ENCODE measurements around the gene SPAG16.
"Not testable (repeated sequence)": the region's sequence is repeated elsewhere in the genome, so short reads cannot be mapped to it uniquely, and the experiment has no call there.

The SPAG16 gene

DNA sequence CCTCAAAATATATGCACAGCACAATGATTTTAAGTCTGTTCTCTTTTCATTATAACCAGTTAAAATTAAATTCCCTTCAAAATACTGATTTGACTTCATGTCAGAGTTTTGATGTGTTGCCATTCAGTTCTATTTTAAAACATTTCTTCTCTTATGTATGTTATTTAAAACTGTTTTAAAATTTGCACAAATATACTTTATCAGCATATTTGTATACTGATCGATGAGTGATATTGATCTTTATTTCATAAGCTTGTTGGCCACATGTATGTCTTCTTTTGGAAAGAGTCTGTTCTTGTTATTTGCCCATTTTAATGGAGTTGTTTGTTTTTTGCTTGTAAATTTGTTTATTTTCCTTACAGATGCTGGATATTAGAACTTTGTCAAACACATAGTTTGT, 630.2 kb downstream of the SPAG16 start:
- H3K27me3 Mint-ChIP-seq = no peaks in the 10 kb centered on the region
- H3K4me3 Mint-ChIP-seq = no peak overlapping the region
- H3K27ac Mint-ChIP-seq = no peak overlapping the region
- no peaks in the 10 kb centered on the region for H3K36me3 Mint-ChIP-seq
- no peaks in the 10 kb centered on the region for H3K4me1 Mint-ChIP-seq (ENCODE audit: low read depth)
- peaks cover 18% of the 10 kb centered on the region for H3K9me3 Mint-ChIP-seq (ENCODE audit: low read depth)

- H3K27me3 Mint-ChIP-seq = no peaks in the 10 kb centered on the region
- H3K4me3 Mint-ChIP-seq = no peak overlapping the region
- H3K4me1 Mint-ChIP-seq (ENCODE audit: low read depth) = no peaks in the 10 kb centered on the region
- H3K27ac Mint-ChIP-seq = no peak overlapping the region
- H3K36me3 Mint-ChIP-seq = no peaks in the 10 kb centered on the region
- H3K9me3 Mint-ChIP-seq (ENCODE audit: low read depth) = peaks cover 40% of the 10 kb centered on the region
Measured at GRCh38 chr2:213920014-213920413, 635.8 kb downstream of the SPAG16 start.

DNA sequence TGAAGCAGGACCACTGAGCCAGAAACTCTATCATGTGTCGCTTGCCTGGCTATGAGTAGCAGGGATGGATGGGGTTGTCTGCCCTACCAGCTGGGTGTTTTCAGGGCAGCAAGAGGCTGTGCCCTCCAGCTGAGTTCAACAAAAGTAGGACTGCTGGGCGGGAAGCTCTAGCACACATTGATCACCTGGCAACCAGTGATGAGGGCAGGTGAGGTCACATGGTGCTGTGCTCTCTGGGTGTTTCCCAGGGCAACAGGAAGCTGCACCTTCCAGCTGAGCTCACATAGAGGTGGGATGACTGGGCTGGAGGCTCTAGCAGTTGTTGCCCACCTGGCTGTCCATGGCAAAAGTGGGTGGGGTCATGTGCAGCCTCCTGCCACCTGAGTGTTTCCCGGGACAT, 639.3 kb downstream of the SPAG16 start:
- no peaks in the 10 kb centered on the region for H3K4me1 Mint-ChIP-seq (ENCODE audit: low read depth)
- no peak overlapping the region for H3K27ac Mint-ChIP-seq
- H3K36me3 Mint-ChIP-seq = no peaks in the 10 kb centered on the region
- peaks cover 32% of the 10 kb centered on the region for H3K9me3 Mint-ChIP-seq (ENCODE audit: low read depth)
- H3K4me3 Mint-ChIP-seq = no peak overlapping the region
- peaks cover 4% of the 10 kb centered on the region for H3K27me3 Mint-ChIP-seq

DNA sequence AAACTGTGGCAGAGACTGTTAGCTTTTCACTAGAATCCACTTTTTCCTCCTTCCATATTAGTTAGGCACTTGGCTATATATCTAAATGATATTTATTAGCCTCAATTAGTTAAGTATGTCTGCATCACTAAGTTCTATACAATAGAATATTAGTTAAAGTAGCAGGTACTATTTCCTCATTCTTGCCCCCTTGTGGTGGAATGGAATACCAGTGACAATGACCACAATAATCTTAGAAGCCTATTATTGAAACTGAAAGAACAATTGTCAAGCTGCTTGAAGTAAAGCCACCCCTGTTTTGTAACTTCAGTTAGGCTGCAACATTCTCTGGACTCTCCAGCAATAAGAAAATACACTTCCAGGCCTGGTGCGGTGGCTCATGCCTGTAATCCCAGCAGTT, 650.3 kb downstream of the SPAG16 start:
- no peak overlapping the region for H3K27ac Mint-ChIP-seq
- H3K36me3 Mint-ChIP-seq = no peaks in the 10 kb centered on the region
- H3K4me1 Mint-ChIP-seq (ENCODE audit: low read depth) = no peaks in the 10 kb centered on the region
- H3K4me3 Mint-ChIP-seq = no peak overlapping the region
- no peaks in the 10 kb centered on the region for H3K9me3 Mint-ChIP-seq (ENCODE audit: low read depth)
- H3K27me3 Mint-ChIP-seq = peaks cover 2% of the 10 kb centered on the region

DNA sequence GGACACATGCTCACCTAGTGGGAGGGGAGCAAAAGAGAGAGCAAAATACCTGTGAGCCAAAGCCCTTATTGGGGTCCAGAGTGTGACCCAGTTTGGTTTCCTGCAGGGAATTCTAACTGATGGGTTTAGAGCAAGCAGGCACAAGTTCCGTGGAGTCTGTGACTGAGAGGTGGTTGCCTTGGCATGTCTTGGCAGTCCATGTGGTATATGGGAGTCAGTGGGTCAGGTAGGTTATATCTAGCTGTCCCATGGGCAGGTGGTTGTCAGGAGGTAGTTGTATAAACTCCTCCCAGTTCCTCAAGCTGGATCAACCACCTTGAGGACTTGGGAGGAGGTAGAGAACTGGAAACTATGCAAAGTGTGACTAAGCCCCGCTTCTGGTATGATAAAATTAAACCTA, 673.8 kb downstream of the SPAG16 start:
- H3K36me3 Mint-ChIP-seq = no peaks in the 10 kb centered on the region
- H3K9me3 Mint-ChIP-seq (ENCODE audit: low read depth) = no peaks in the 10 kb centered on the region
- H3K27me3 Mint-ChIP-seq = peaks cover 4% of the 10 kb centered on the region
- no peak overlapping the region for H3K4me3 Mint-ChIP-seq
- H3K4me1 Mint-ChIP-seq (ENCODE audit: low read depth) = no peaks in the 10 kb centered on the region
- no peak overlapping the region for H3K27ac Mint-ChIP-seq

DNA sequence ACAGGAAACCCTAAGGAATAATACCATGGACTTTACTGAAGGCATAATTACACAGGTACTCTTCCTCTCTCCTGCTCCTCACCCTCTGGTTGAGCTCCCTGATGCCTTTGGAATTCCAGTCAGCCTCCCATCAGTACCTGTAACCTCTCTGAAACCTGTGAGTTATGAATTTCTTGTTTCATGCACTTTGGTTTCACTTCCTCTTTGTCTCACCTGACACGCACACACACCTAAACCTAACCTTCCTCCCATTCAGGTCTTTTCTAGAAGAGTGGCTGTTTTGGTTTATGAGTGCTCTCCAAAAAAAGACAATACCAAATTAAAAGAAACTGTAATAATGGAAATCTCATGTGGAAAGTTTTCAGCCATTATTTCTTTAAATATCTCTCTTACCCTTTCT, 675.3 kb downstream of the SPAG16 start:
- Mint-ChIP-seq H3K27me3 (peaks cover 4% of the 10 kb centered on the region), H3K27ac (no peak overlapping the region), H3K4me1 (ENCODE audit: low read depth) (no peaks in the 10 kb centered on the region), H3K4me3 (no peak overlapping the region), H3K9me3 (ENCODE audit: low read depth) (no peaks in the 10 kb centered on the region), H3K36me3 (no peaks in the 10 kb centered on the region)

DNA sequence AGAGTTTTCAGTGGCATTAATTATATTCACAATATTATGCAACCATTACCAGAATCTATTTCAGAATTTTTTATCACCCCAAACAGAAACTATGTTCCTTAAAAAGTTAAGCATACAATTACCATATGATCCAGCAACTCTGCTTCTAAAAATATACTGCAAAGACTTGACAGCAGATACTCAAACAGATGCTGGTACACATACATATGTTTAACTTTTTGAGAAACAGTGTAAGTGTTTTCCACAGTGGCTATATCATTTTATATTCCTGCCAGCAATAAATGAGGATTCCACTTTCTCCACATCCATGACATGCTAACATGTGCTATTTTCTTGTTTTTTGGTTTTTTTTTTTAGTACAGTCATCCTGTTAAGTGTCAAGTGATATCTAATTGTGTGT, 687.3 kb downstream of the SPAG16 start:
- Mint-ChIP-seq H3K4me3 (no peak overlapping the region), H3K27me3 (peaks cover 2% of the 10 kb centered on the region), H3K27ac (no peak overlapping the region), H3K4me1 (ENCODE audit: low read depth) (no peaks in the 10 kb centered on the region), H3K36me3 (no peaks in the 10 kb centered on the region), H3K9me3 (ENCODE audit: low read depth) (no peaks in the 10 kb centered on the region)

GRCh38 chr2:213980883-213981282, 696.6 kb downstream of the SPAG16 start:
- Mint-ChIP-seq H3K4me3 (no peak overlapping the region), H3K9me3 (ENCODE audit: low read depth) (no peaks in the 10 kb centered on the region), H3K27me3 (peaks cover 2% of the 10 kb centered on the region), H3K4me1 (ENCODE audit: low read depth) (no peaks in the 10 kb centered on the region), H3K27ac (no peak overlapping the region), H3K36me3 (no peaks in the 10 kb centered on the region)

DNA sequence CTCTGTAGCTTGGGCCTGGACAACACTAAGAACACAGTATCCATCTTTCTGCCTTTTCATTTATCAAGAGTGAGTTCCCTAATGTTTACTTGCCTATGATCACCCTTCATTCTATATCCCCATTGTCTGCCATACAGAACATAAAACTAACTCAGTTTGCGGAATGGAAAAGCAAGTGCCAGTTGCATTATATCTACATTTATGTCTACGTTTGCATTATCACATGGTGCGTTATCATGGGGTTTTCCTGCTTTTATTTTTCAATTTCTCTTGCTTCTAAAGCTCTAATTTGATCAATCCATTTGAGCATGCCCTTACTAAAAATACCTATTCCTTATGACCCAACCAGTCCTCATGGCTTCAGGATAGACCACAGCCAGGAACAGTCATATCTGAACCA, 704.9 kb downstream of the SPAG16 start:
- no peaks in the 10 kb centered on the region for H3K9me3 Mint-ChIP-seq (ENCODE audit: low read depth)
- no peak overlapping the region for H3K4me3 Mint-ChIP-seq
- no peaks in the 10 kb centered on the region for H3K36me3 Mint-ChIP-seq
- H3K4me1 Mint-ChIP-seq (ENCODE audit: low read depth) = no peaks in the 10 kb centered on the region
- H3K27me3 Mint-ChIP-seq = peaks cover 2% of the 10 kb centered on the region
- no peak overlapping the region for H3K27ac Mint-ChIP-seq

GRCh38 chr2:213991453-213992108, 707.3 kb downstream of the SPAG16 start:
- H3K27ac Mint-ChIP-seq = no peak overlapping the region
- no peaks in the 10 kb centered on the region for H3K36me3 Mint-ChIP-seq
- no peaks in the 10 kb centered on the region for H3K27me3 Mint-ChIP-seq
- H3K4me1 Mint-ChIP-seq (ENCODE audit: low read depth) = no peaks in the 10 kb centered on the region
- H3K9me3 Mint-ChIP-seq (ENCODE audit: low read depth) = no peaks in the 10 kb centered on the region
- H3K4me3 Mint-ChIP-seq = no peak overlapping the region

GRCh38 chr2:213995400-213996105, 711.3 kb downstream of the SPAG16 start:
- Mint-ChIP-seq H3K4me1 (ENCODE audit: low read depth) (no peaks in the 10 kb centered on the region), H3K9me3 (ENCODE audit: low read depth) (peaks cover 6% of the 10 kb centered on the region), H3K36me3 (no peaks in the 10 kb centered on the region), H3K27me3 (no peaks in the 10 kb centered on the region), H3K4me3 (no peak overlapping the region), H3K27ac (no peak overlapping the region)

GRCh38 chr2:213998976-213999375, 714.7 kb downstream of the SPAG16 start:
- H3K36me3 Mint-ChIP-seq; H3K9me3 Mint-ChIP-seq (ENCODE audit: low read depth); H3K4me1 Mint-ChIP-seq (ENCODE audit: low read depth); H3K27me3 Mint-ChIP-seq; H3K4me3 Mint-ChIP-seq; H3K27ac Mint-ChIP-seq: not testable (repeated sequence)

GRCh38 chr2:214004463-214004862, 720.2 kb downstream of the SPAG16 start:
- H3K27ac Mint-ChIP-seq = no peak overlapping the region
- no peaks in the 10 kb centered on the region for H3K4me1 Mint-ChIP-seq (ENCODE audit: low read depth)
- H3K36me3 Mint-ChIP-seq = no peaks in the 10 kb centered on the region
- H3K9me3 Mint-ChIP-seq (ENCODE audit: low read depth) = peaks cover 3% of the 10 kb centered on the region
- H3K27me3 Mint-ChIP-seq = no peaks in the 10 kb centered on the region
- H3K4me3 Mint-ChIP-seq = no peak overlapping the region

- H3K4me3 Mint-ChIP-seq = no peak overlapping the region
Measured at GRCh38 chr2:214005337-214005736, 721.1 kb downstream of the SPAG16 start.

DNA sequence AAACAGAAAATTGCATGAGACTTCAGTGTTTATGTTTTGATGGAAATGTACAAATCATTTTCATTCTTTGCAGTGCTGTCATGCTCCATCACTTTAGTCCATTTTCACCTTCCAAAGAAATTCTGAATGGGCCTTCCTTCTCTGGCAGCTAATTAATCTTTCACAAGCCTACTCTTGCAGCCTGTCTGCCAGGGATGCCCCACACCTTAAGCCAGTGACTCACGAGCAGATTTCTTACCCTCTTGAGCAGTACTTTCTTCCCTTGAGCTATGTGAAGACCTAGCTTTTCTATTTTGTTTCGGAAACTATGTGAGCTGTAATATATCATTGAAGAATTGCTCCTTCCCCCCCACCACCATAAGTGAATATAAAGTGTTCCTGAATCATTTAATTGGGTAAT, 722.3 kb downstream of the SPAG16 start:
- no peak overlapping the region for H3K27ac Mint-ChIP-seq
- H3K36me3 Mint-ChIP-seq = no peaks in the 10 kb centered on the region
- H3K4me1 Mint-ChIP-seq (ENCODE audit: low read depth) = no peaks in the 10 kb centered on the region
- H3K27me3 Mint-ChIP-seq = no peaks in the 10 kb centered on the region
- no peak overlapping the region for H3K4me3 Mint-ChIP-seq
- peaks cover 3% of the 10 kb centered on the region for H3K9me3 Mint-ChIP-seq (ENCODE audit: low read depth)

More at GRCh38 chr2:214005337-214005736, 721.1 kb downstream of the SPAG16 start:
- peaks cover 3% of the 10 kb centered on the region for H3K9me3 Mint-ChIP-seq (ENCODE audit: low read depth)
- no peaks in the 10 kb centered on the region for H3K27me3 Mint-ChIP-seq
- no peaks in the 10 kb centered on the region for H3K4me1 Mint-ChIP-seq (ENCODE audit: low read depth)
- H3K36me3 Mint-ChIP-seq = no peaks in the 10 kb centered on the region
- no peak overlapping the region for H3K27ac Mint-ChIP-seq

- H3K27ac Mint-ChIP-seq = no peak overlapping the region
- H3K36me3 Mint-ChIP-seq = no peaks in the 10 kb centered on the region
- H3K4me1 Mint-ChIP-seq (ENCODE audit: low read depth) = no peaks in the 10 kb centered on the region
- peaks cover 3% of the 10 kb centered on the region for H3K9me3 Mint-ChIP-seq (ENCODE audit: low read depth)
- H3K4me3 Mint-ChIP-seq = no peak overlapping the region
- peaks cover 4% of the 10 kb centered on the region for H3K27me3 Mint-ChIP-seq
Measured at GRCh38 chr2:214011676-214012075, 727.4 kb downstream of the SPAG16 start.

Measured in activated naive CD8-positive, alpha-beta T cell (primary cell).